ENCODE results near the gene MVB12B.
"Not testable (repeated sequence)": the region's sequence is repeated elsewhere in the genome, so short reads cannot be mapped to it uniquely, and the experiment has no call there.

The MVB12B gene

GRCh38 chr9:126532951-126533925 is 206.6 kb downstream of the MVB12B start:
- no peak for DNase-seq (ENCODE audit: low read depth, low spot score)

- DNase-seq (ENCODE audit: low read depth, low spot score) = no peak
Observed at GRCh38 chr9:126533926-126534310, 207.3 kb downstream of the MVB12B start.

GRCh38 chr9:126534431-126535186 is 208.0 kb downstream of the MVB12B start:
- DNase-seq (ENCODE audit: low read depth, low spot score) = no peak

GRCh38 chr9:126536131-126536530 is 209.5 kb downstream of the MVB12B start:
- DNase-seq (ENCODE audit: low read depth, low spot score) = no peak

- DNase-seq (ENCODE audit: low read depth, low spot score) = no peak
Observed at GRCh38 chr9:126536841-126537465, 210.3 kb downstream of the MVB12B start.

- DNase-seq (ENCODE audit: low read depth, low spot score) = no peak
Observed at GRCh38 chr9:126538550-126538949, 211.9 kb downstream of the MVB12B start.

GRCh38 chr9:126540398-126540797 is 213.8 kb downstream of the MVB12B start:
- DNase-seq (ENCODE audit: low read depth, low spot score) = not testable (repeated sequence)

- DNase-seq (ENCODE audit: low read depth, low spot score) = no peak
Observed at GRCh38 chr9:126543490-126543889, 216.9 kb downstream of the MVB12B start.

- no peak for DNase-seq (ENCODE audit: low read depth, low spot score)
Observed at GRCh38 chr9:126545106-126545505, 218.5 kb downstream of the MVB12B start.

GRCh38 chr9:126546036-126546435 is 219.4 kb downstream of the MVB12B start:
- DNase-seq (ENCODE audit: low read depth, low spot score) = no peak

- DNase-seq (ENCODE audit: low read depth, low spot score) = no peak
Observed at GRCh38 chr9:126548312-126548711, 221.7 kb downstream of the MVB12B start.

GRCh38 chr9:126549246-126550006 is 222.8 kb downstream of the MVB12B start:
- DNase-seq (ENCODE audit: low read depth, low spot score) = no peak

GRCh38 chr9:126550891-126551351 is 224.3 kb downstream of the MVB12B start:
- DNase-seq (ENCODE audit: low read depth, low spot score) = no peak

GRCh38 chr9:126551812-126552211 is 225.2 kb downstream of the MVB12B start:
- no peak for DNase-seq (ENCODE audit: low read depth, low spot score)

GRCh38 chr9:126554292-126554691 is 227.7 kb downstream of the MVB12B start:
- DNase-seq (ENCODE audit: low read depth, low spot score) = no peak

GRCh38 chr9:126555421-126555820 is 228.8 kb downstream of the MVB12B start:
- not testable (repeated sequence) for DNase-seq (ENCODE audit: low read depth, low spot score)
